Activated CD4-positive, CD25-positive, alpha-beta regulatory T cell treated with anti-CD3 and anti-CD28 coated beads, Interleukin-2, amount 50 U/mL, for 16 hours (primary cell): ENCODE data around the gene C1GALT1C1.

Source experiments
- DNase-seq: peaks from one replicate; pipeline ENCODE4 v3.0.0-alpha.2; 2020; ENCODE audit warnings: low read depth, low spot score

Gene C1GALT1C1

GRCh38 chrX:120585702-120586101 is 44.2 kb downstream of the C1GALT1C1 start:
- DNase-seq = no peak
